MM.1S (cell line): ENCODE data around the gene COL26A1.

Experiments used
- CTCF ChIP-seq: fragments of 300-600 bp; sonication (generic); IDR thresholded peaks from 2 replicates; pipeline ENCODE4 v1.5.1; 2016; ENCODE audit warnings: antibody characterized with exemption, low read length, mixed read lengths
- EZH2phosphoT487 ChIP-seq: fragments of 300-600 bp; sonication (generic); IDR thresholded peaks from 2 replicates; pipeline ENCODE4 v1.6.1; 2018; ENCODE audit warnings: antibody characterized with exemption, low read length

- TF ChIP-seq CTCF (no peak), EZH2phosphoT487 (no peak)
These were observed 172.7 kb downstream of the COL26A1 start for GRCh38 chr7:101535351-101535751.
